Breast epithelium (tissue), 4 donors: Measurements from ENCODE around the gene KIF1C. TPM values are rescaled to one million over a fixed set of nuclear protein-coding genes. Genes with fewer than 3 reads are reported as not detected.

Experiments
- DNase-seq, 2 donors: peaks; one replicate each; pipeline ENCODE4 v3.0.0-alpha.2; 2019; ENCODE audit warnings: low spot score in 2 of 2
- H3K27ac ChIP-seq, 2 donors: fragments of 200-600 bp; sonication (generic) in 1 of 2; one replicate each; pipeline ENCODE4 v1.5.1; 2016 to 2019; ENCODE audit warnings: mild to moderate bottlenecking in 1 of 2
- H3K27me3 ChIP-seq, 2 donors: fragments of 200-600 bp; sonication (generic) in 1 of 2; one replicate each; pipeline versions ENCODE4 v1.5.1 to v1.6.0; 2017 to 2019; ENCODE audit warnings: control low read depth in 1 of 2, mild to moderate bottlenecking in 1 of 2
- H3K36me3 ChIP-seq: fragments of 200-600 bp; one replicate; pipeline ENCODE4 v1.5.1; 2019
- H3K4me1 ChIP-seq, 2 donors: fragments of 200-600 bp; sonication (generic); one replicate each; pipeline ENCODE4 v1.5.1; 2016 to 2019; ENCODE audit warnings: control low read depth in 1 of 2
- H3K4me3 ChIP-seq, 3 donors: fragments of 200-600 bp; sonication (generic); 1 replicate in 2 of 3; 2 replicates in 1 of 3; pipeline ENCODE4 v1.5.1; 2016 to 2019; ENCODE audit warnings: mild to moderate bottlenecking in 3 of 3, moderate library complexity in 2 of 3
- H3K9me3 ChIP-seq, 2 donors: fragments of 200-600 bp; sonication (generic) in 1 of 2; one replicate each; pipeline ENCODE4 v1.5.1; 2016 to 2019; ENCODE audit warnings: control low read depth in 1 of 2
- CTCF ChIP-seq, 3 donors: fragments of 450-650 bp; IDR thresholded peaks; one replicate each; pipeline ENCODE4 v1.5.1; 2016 to 2017; ENCODE audit warnings: antibody characterized with exemption in 3 of 3, mild to moderate bottlenecking in 3 of 3, moderate library complexity in 3 of 3
- POLR2A ChIP-seq: fragments of 450-650 bp; IDR thresholded peaks from one replicate; pipeline ENCODE4 v1.6.1; 2016; ENCODE audit warnings: antibody characterized with exemption, mild to moderate bottlenecking, moderate library complexity
- POLR2AphosphoS5 ChIP-seq, 3 donors: sonication (generic); formaldehyde crosslinking; IDR thresholded peaks; one replicate each; pipeline ENCODE4 v1.6.1; 2017; ENCODE audit warnings: antibody characterized with exemption in 3 of 3
- intact Hi-C: fragments of 100-400 bp; cut with DNase I; formaldehyde crosslinking; loops from one replicate; pipeline ENCODE4 v1.15.1; 2023; ENCODE audit warnings: low total_unique reads
- total RNA-seq, 3 donors: library from RNA; depleted of rRNA; stranded (reverse); fragments of >200 nt; gene quantifications; one replicate each; pipeline ENCODE4 v1.1.0, GENCODE V29; 2016

KIF1C gene
- total RNA-seq, 3 donors from 2014 or later, result 37.5 to 88.5 (median 50.5) TPM

GRCh38 chr17:5034063-5034462, 36.3 kb downstream of the KIF1C start:
- H3K4me1 ChIP-seq, result no peaks in the 10 kb centered on the region
- no peak overlapping the region for H3K4me3 ChIP-seq
- no peak for TF ChIP-seq POLR2A
- no peak for TF ChIP-seq POLR2AphosphoS5 (IDR thresholded peaks at IDR 0.05)
- no peak for TF ChIP-seq CTCF (IDR thresholded peaks at IDR 0.05)
- DNase-seq, result no peak
- H3K27me3 ChIP-seq, result no peaks in the 10 kb centered on the region
- intact Hi-C loops, result no loop called here
- no peak overlapping the region for H3K27ac ChIP-seq
- no peaks in the 10 kb centered on the region for H3K9me3 ChIP-seq
- no peaks in the 10 kb centered on the region for H3K36me3 ChIP-seq

- Histone ChIP-seq H3K9me3 (no peaks in the 10 kb centered on the region), H3K4me3 (peak overlapping the region in 2 of 3 donors; percentile 58 to 71), H3K27ac (no peak overlapping the region), H3K4me1 (no peaks in the 10 kb centered on the region), H3K27me3 (no peaks in the 10 kb centered on the region), H3K36me3 (no peaks in the 10 kb centered on the region)
- intact Hi-C loops, result no loop called here
- TF ChIP-seq CTCF (IDR thresholded peaks at IDR 0.05) (no peak), POLR2A (no peak), POLR2AphosphoS5 (IDR thresholded peaks at IDR 0.05) (no peak)
- no peak for DNase-seq
Observed at GRCh38 chr17:5034651-5035050, 36.9 kb downstream of the KIF1C start.

- Histone ChIP-seq H3K27ac (no peak within 1 kb of the TSS), H3K27me3 (no peaks in the 10 kb centered on the region), H3K9me3 (no peaks in the 10 kb centered on the region), H3K4me1 (no peaks in the 10 kb centered on the region), H3K36me3 (no peaks in the 10 kb centered on the region), H3K4me3 (peak within 1 kb of the TSS in 2 of 3 donors; percentile 58 to 71)
- no peak for DNase-seq
- intact Hi-C loops, result no loop called here
- TF ChIP-seq CTCF (IDR thresholded peaks at IDR 0.05) (no peak), POLR2AphosphoS5 (IDR thresholded peaks at IDR 0.05) (no peak), POLR2A (no peak)
Observed at GRCh38 chr17:5035315-5035714, 37.6 kb downstream of the KIF1C start, which contains the start of gene SLC52A1. Gene SLC52A1, minus strand, starts transcription at chr17:5035426. Its CDS starts 820 bp downstream, at chr17:5034606.

- Histone ChIP-seq H3K4me1 (no peaks in the 10 kb centered on the region), H3K4me3 (no peak overlapping the region), H3K9me3 (no peaks in the 10 kb centered on the region), H3K27ac (no peak overlapping the region), H3K27me3 (no peaks in the 10 kb centered on the region), H3K36me3 (no peaks in the 10 kb centered on the region)
- no peak for DNase-seq
- intact Hi-C loops, result no loop called here
- TF ChIP-seq POLR2AphosphoS5 (IDR thresholded peaks at IDR 0.05) (no peak), CTCF (IDR thresholded peaks at IDR 0.05) (no peak), POLR2A (no peak)
Observed at GRCh38 chr17:5042157-5043022, 44.6 kb downstream of the KIF1C start.

GRCh38 chr17:5043524-5043923, 45.8 kb downstream of the KIF1C start:
- no peak overlapping the region for H3K27ac ChIP-seq
- no peaks in the 10 kb centered on the region for H3K27me3 ChIP-seq
- H3K36me3 ChIP-seq, result no peaks in the 10 kb centered on the region
- no peak overlapping the region for H3K4me3 ChIP-seq
- intact Hi-C loops, result no loop called here
- no peak for DNase-seq
- no peaks in the 10 kb centered on the region for H3K9me3 ChIP-seq
- TF ChIP-seq CTCF (IDR thresholded peaks at IDR 0.05) (no peak), POLR2A (no peak), POLR2AphosphoS5 (IDR thresholded peaks at IDR 0.05) (no peak)
- no peaks in the 10 kb centered on the region for H3K4me1 ChIP-seq
